Measurements from ENCODE around the gene ADAMTS3. TPM values are rescaled to one million over a fixed set of nuclear protein-coding genes. Genes with fewer than 3 reads are reported as not detected.

Gene ADAMTS3
- total and polyA plus RNA-seq, 3 experiments from 2014 or later, result not detected

GRCh38 chr4:72449705-72450104 is 119.3 kb downstream of the ADAMTS3 start:
- Mint-ChIP-seq H3K4me1 (no peaks in the 10 kb centered on the region), H3K36me3 (no peaks in the 10 kb centered on the region), H3K27ac (no peak overlapping the region), H3K27me3 (peaks cover 0 to 1% of the 10 kb centered on the region in 2 donors), H3K4me3 (no peak overlapping the region), H3K9me3 (peaks cover 0 to 4% (median 0%) of the 10 kb centered on the region in 5 donors)
- DNase-seq, result no peak
- no peaks in the 10 kb centered on the region for H3K4me1 ChIP-seq (ENCODE audit: insufficient read depth, low read length)
- ChIA-PET CTCF (no interaction called here), POLR2A (no interaction called here)
- H3K9me3 ChIP-seq (ENCODE audit: low read length), result no peaks in the 10 kb centered on the region
- no peak overlapping the region for H3K27ac ChIP-seq (ENCODE audit: low read depth, low read length)
- no peaks in the 10 kb centered on the region for H3K36me3 ChIP-seq (ENCODE audit: insufficient read depth, low read length)
- no peak overlapping the region for H3K4me3 ChIP-seq (ENCODE audit: low read length)
- H3K27me3 ChIP-seq (ENCODE audit: insufficient read depth, low read length, poor library complexity, severe bottlenecking), result no peaks in the 10 kb centered on the region

- H3K4me1 Mint-ChIP-seq, result no peaks in the 10 kb centered on the region
- H3K9me3 ChIP-seq (ENCODE audit: low read length), result no peaks in the 10 kb centered on the region
- DNase-seq, result no peak
- no peaks in the 10 kb centered on the region for H3K36me3 ChIP-seq (ENCODE audit: insufficient read depth, low read length)
- H3K4me1 ChIP-seq (ENCODE audit: insufficient read depth, low read length), result no peaks in the 10 kb centered on the region
- peaks cover 0 to 1% of the 10 kb centered on the region in 2 donors for H3K27me3 Mint-ChIP-seq
- no peaks in the 10 kb centered on the region for H3K9me3 Mint-ChIP-seq
- no peaks in the 10 kb centered on the region for H3K36me3 Mint-ChIP-seq
- H3K4me3 ChIP-seq (ENCODE audit: low read length), result no peak overlapping the region
- H3K27ac Mint-ChIP-seq, result no peak overlapping the region
- H3K27ac ChIP-seq (ENCODE audit: low read depth, low read length), result no peak overlapping the region
- ChIA-PET CTCF (no interaction called here), POLR2A (no interaction called here)
- no peak overlapping the region for H3K4me3 Mint-ChIP-seq
- H3K27me3 ChIP-seq (ENCODE audit: insufficient read depth, low read length, poor library complexity, severe bottlenecking), result no peaks in the 10 kb centered on the region
Measured at GRCh38 chr4:72448231-72448630, 120.8 kb downstream of the ADAMTS3 start.

- Histone ChIP-seq H3K36me3 (ENCODE audit: insufficient read depth, low read length) (no peaks in the 10 kb centered on the region), H3K27ac (ENCODE audit: low read depth, low read length) (no peak overlapping the region), H3K9me3 (ENCODE audit: low read length) (no peaks in the 10 kb centered on the region), H3K4me3 (ENCODE audit: low read length) (no peak overlapping the region), H3K4me1 (ENCODE audit: insufficient read depth, low read length) (no peaks in the 10 kb centered on the region), H3K27me3 (ENCODE audit: insufficient read depth, low read length, poor library complexity, severe bottlenecking) (no peaks in the 10 kb centered on the region)
- Mint-ChIP-seq H3K4me1 (no peaks in the 10 kb centered on the region), H3K36me3 (no peaks in the 10 kb centered on the region), H3K27ac (no peak overlapping the region), H3K27me3 (peaks cover 0 to 1% of the 10 kb centered on the region in 2 donors), H3K4me3 (no peak overlapping the region), H3K9me3 (no peaks in the 10 kb centered on the region)
- ChIA-PET POLR2A (no interaction called here), CTCF (no interaction called here)
- DNase-seq, result no peak
Measured at GRCh38 chr4:72446353-72447055, 122.5 kb downstream of the ADAMTS3 start.

- Histone ChIP-seq H3K36me3 (ENCODE audit: insufficient read depth, low read length) (no peaks in the 10 kb centered on the region), H3K4me1 (ENCODE audit: insufficient read depth, low read length) (no peaks in the 10 kb centered on the region), H3K27ac (ENCODE audit: low read depth, low read length) (no peak overlapping the region), H3K4me3 (ENCODE audit: low read length) (no peak overlapping the region), H3K27me3 (ENCODE audit: insufficient read depth, low read length, poor library complexity, severe bottlenecking) (no peaks in the 10 kb centered on the region), H3K9me3 (ENCODE audit: low read length) (no peaks in the 10 kb centered on the region)
- H3K27me3 Mint-ChIP-seq, result peaks cover 0 to 1% of the 10 kb centered on the region in 2 donors
- H3K4me3 Mint-ChIP-seq, result no peak overlapping the region
- no peak for DNase-seq
- POLR2A ChIA-PET, result no interaction called here
- H3K4me1 Mint-ChIP-seq, result no peaks in the 10 kb centered on the region
- H3K36me3 Mint-ChIP-seq, result no peaks in the 10 kb centered on the region
- CTCF ChIA-PET, result no interaction called here
- no peaks in the 10 kb centered on the region for H3K9me3 Mint-ChIP-seq
- no peak overlapping the region for H3K27ac Mint-ChIP-seq
Measured at GRCh38 chr4:72444092-72444491, 124.9 kb downstream of the ADAMTS3 start.

- Histone ChIP-seq H3K9me3 (ENCODE audit: low read length) (no peaks in the 10 kb centered on the region), H3K27ac (ENCODE audit: low read depth, low read length) (no peak overlapping the region), H3K4me1 (ENCODE audit: insufficient read depth, low read length) (no peaks in the 10 kb centered on the region), H3K36me3 (ENCODE audit: insufficient read depth, low read length) (no peaks in the 10 kb centered on the region), H3K4me3 (ENCODE audit: low read length) (no peak overlapping the region), H3K27me3 (ENCODE audit: insufficient read depth, low read length, poor library complexity, severe bottlenecking) (no peaks in the 10 kb centered on the region)
- Mint-ChIP-seq H3K27me3 (peaks cover 0 to 1% of the 10 kb centered on the region in 2 donors), H3K9me3 (no peaks in the 10 kb centered on the region), H3K4me1 (no peaks in the 10 kb centered on the region), H3K4me3 (no peak overlapping the region), H3K27ac (no peak overlapping the region), H3K36me3 (no peaks in the 10 kb centered on the region)
- DNase-seq, result no peak
- ChIA-PET POLR2A (no interaction called here), CTCF (no interaction called here)
Measured at GRCh38 chr4:72442715-72443114, 126.3 kb downstream of the ADAMTS3 start.

- Histone ChIP-seq H3K4me3 (ENCODE audit: low read length) (no peak overlapping the region), H3K27ac (ENCODE audit: low read depth, low read length) (no peak overlapping the region), H3K9me3 (ENCODE audit: low read length) (no peaks in the 10 kb centered on the region), H3K27me3 (ENCODE audit: insufficient read depth, low read length, poor library complexity, severe bottlenecking) (no peaks in the 10 kb centered on the region), H3K36me3 (ENCODE audit: insufficient read depth, low read length) (no peaks in the 10 kb centered on the region), H3K4me1 (ENCODE audit: insufficient read depth, low read length) (no peaks in the 10 kb centered on the region)
- Mint-ChIP-seq H3K4me1 (no peaks in the 10 kb centered on the region), H3K27ac (no peak overlapping the region), H3K36me3 (no peaks in the 10 kb centered on the region), H3K27me3 (peaks cover 0 to 1% of the 10 kb centered on the region in 2 donors), H3K4me3 (no peak overlapping the region), H3K9me3 (no peaks in the 10 kb centered on the region)
- no peak for DNase-seq
- POLR2A ChIA-PET, result no interaction called here
- CTCF ChIA-PET, result no interaction called here
Measured at GRCh38 chr4:72442147-72442546, 126.9 kb downstream of the ADAMTS3 start.

- H3K4me1 ChIP-seq (ENCODE audit: insufficient read depth, low read length), result no peaks in the 10 kb centered on the region
- H3K36me3 ChIP-seq (ENCODE audit: insufficient read depth, low read length), result no peaks in the 10 kb centered on the region
- no peaks in the 10 kb centered on the region for H3K9me3 ChIP-seq (ENCODE audit: low read length)
- H3K27me3 ChIP-seq (ENCODE audit: insufficient read depth, low read length, poor library complexity, severe bottlenecking), result no peaks in the 10 kb centered on the region
- H3K27ac Mint-ChIP-seq, result no peak overlapping the region
- POLR2A ChIA-PET, result no interaction called here
- no peak overlapping the region for H3K27ac ChIP-seq (ENCODE audit: low read depth, low read length)
- H3K27me3 Mint-ChIP-seq, result peaks cover 0 to under 1% of the 10 kb centered on the region in 2 donors
- CTCF ChIA-PET, result no interaction called here
- H3K4me3 Mint-ChIP-seq, result no peak overlapping the region
- no peaks in the 10 kb centered on the region for H3K4me1 Mint-ChIP-seq
- no peak for DNase-seq
- no peaks in the 10 kb centered on the region for H3K36me3 Mint-ChIP-seq
- H3K9me3 Mint-ChIP-seq, result peaks cover 0 to 3% (median 0%) of the 10 kb centered on the region in 5 donors
- H3K4me3 ChIP-seq (ENCODE audit: low read length), result no peak overlapping the region
Measured at GRCh38 chr4:72440386-72440785, 128.6 kb downstream of the ADAMTS3 start.

GRCh38 chr4:72432975-72433374 is 136.0 kb downstream of the ADAMTS3 start:
- H3K27ac Mint-ChIP-seq, result no peak overlapping the region

More at GRCh38 chr4:72432975-72433374, 136.0 kb downstream of the ADAMTS3 start:
- Mint-ChIP-seq H3K27me3 (no peaks in the 10 kb centered on the region), H3K36me3 (no peaks in the 10 kb centered on the region), H3K4me1 (no peaks in the 10 kb centered on the region), H3K4me3 (no peak overlapping the region), H3K9me3 (peaks cover 0 to 6% (median 0%) of the 10 kb centered on the region in 5 donors)
- no peak for DNase-seq
- no peaks in the 10 kb centered on the region for H3K4me1 ChIP-seq (ENCODE audit: insufficient read depth, low read length)
- H3K4me3 ChIP-seq (ENCODE audit: low read length), result no peak overlapping the region
- H3K36me3 ChIP-seq (ENCODE audit: insufficient read depth, low read length), result no peaks in the 10 kb centered on the region
- no peak overlapping the region for H3K27ac ChIP-seq (ENCODE audit: low read depth, low read length)
- no peaks in the 10 kb centered on the region for H3K27me3 ChIP-seq (ENCODE audit: insufficient read depth, low read length, poor library complexity, severe bottlenecking)
- H3K9me3 ChIP-seq (ENCODE audit: low read length), result no peaks in the 10 kb centered on the region
- ChIA-PET CTCF (no interaction called here), POLR2A (no interaction called here)

Measured in CD8-positive, alpha-beta memory T cell (primary cell).